Glomerular visceral epithelial cell (primary cell): Measurements from ENCODE around the gene MERTK.
"Not testable (repeated sequence)": the region's sequence is repeated elsewhere in the genome, so short reads cannot be mapped to it uniquely, and the experiment has no call there.

Experiments
- DNase-seq: peaks from one replicate; pipeline ENCODE4 v3.0.0-alpha.2; 2016; ENCODE audit errors: extremely low spot score

Gene MERTK

DNA sequence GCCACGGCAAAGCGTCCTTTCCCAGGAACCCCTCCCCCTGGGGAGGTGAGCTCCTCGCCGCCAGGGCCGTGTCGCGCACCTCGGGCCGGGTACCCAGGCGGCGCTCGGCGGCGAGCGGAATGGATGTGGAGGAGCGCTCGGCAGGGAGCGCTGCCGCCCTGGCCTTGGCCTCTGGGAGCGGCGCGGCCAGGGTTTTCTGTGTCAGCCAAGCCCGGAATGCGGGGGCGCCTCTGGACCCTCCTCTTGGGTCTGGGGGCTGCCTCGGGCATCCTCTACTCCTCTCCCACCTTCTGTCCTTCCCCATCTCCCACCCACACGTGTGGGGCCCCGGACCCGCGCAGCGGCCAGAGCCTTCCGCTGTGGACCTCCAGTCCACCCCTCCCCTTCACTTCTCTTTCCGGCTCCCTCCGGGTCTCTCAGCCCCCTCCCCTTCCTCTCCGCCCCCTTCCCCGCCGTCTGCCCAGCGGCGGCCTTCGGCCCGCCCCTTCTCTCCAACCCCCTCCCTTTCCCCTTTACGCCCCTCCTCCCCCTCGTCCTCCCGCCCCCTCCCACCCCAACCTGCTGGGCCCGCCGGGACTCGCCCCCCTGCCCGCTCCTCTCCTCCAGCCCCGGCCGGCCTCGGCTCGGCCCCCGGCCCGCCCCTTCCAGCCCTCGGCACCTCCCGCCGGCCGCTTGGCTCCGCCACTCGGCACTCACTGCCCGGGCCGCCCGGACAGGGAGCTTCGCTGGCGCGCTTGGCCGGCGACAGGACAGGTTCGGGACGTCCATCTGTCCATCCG lies at the start of gene MERTK:
Gene MERTK (plus strand): TSS at position 684 of the 779 bp plus-strand sequence. CDS start 129 bp downstream, outside the sequence.
- DNase-seq, result peak; percentile 97

- DNase-seq, result peak; percentile 40
Measured at GRCh38 chr2:111850646-111851045, 47.8 kb upstream of the MERTK start.

- DNase-seq, result not testable (repeated sequence)
Measured at GRCh38 chr2:111852544-111852943, 45.9 kb upstream of the MERTK start.

DNA sequence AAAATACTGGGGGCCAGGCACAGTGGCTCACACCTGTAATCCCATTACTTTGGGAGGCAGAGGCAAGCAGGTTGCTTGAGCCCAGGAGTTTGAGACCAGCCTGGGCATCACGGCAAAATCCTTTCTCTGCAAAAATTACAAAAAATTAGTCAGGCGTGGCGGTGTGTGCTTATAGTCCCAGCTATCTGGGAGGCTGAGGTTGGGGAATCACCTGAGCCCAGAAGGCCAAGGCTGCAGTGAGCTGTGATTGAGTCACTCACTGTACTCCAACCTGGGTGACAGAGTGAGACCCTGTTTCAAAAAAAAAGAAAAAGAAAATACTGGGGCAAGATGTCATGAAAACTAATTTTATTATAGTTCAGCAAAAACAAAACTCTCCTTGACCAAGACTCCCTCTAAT lies 38.4 kb upstream of the MERTK start:
- peak; percentile 47 for DNase-seq

GRCh38 chr2:111865124-111865523 lies 33.3 kb upstream of the MERTK start:
- DNase-seq, result not testable (repeated sequence)

GRCh38 chr2:111872806-111873205 lies 25.6 kb upstream of the MERTK start:
- not testable (repeated sequence) for DNase-seq

- peak; percentile 85 for DNase-seq
Measured at GRCh38 chr2:111883661-111884591, 14.5 kb upstream of the MERTK start, which contains the start of gene ANAPC1. TSS of gene ANAPC1 (minus strand) at chr2:111884193. CDS start at chr2:111880825, 3,368 bp downstream.

- DNase-seq, result no peak
Measured at GRCh38 chr2:111884592-111884964, 13.8 kb upstream of the MERTK start.

GRCh38 chr2:111896024-111896423 lies 2.4 kb upstream of the MERTK start:
- DNase-seq, result no peak

DNA sequence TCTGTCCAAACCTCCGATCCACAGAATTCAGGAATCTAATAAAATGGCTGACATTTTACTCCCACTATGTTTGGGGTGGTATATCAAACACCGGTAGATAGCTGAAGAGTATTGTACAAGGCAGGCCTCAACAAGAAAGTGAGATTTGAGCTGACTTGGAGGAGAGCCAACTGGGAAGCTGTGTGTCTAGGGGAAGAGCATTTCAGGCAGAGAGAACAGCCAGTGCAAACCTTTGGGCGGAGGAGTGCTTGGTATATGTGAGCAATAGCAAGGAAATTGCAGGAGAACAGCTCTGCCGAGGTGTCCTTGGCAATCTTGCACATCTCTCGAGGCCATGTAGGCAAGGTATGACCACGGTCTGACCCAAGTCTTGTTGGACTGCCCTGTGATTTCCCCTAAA lies 1.8 kb upstream of the MERTK start:
- no peak for DNase-seq

- no peak for DNase-seq
Measured at GRCh38 chr2:111897630-111897923, 830 bp upstream of the MERTK start.

GRCh38 chr2:111898703-111899514 lies 502 bp downstream of the MERTK start:
- DNase-seq, result peak; percentile 33

DNA sequence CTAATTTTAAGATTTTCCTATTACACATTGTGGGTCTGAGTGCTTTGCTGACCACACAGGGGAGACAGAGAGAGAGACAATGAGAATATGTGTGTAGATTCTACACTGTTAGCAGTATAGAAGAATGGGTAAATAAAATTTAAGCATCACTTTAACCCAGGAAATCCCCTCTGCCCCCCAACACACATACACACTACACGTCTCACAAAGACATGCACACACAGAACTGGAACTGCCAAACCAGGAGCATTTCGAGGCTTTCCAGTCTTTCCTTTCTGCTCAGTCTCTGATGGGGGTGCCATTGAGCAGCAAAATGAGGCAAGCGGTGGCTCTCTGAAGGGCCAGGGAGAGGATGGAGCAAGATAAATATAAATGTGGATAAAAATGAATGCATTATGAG lies 2.5 kb downstream of the MERTK start:
- peak; percentile 47 for DNase-seq

DNA sequence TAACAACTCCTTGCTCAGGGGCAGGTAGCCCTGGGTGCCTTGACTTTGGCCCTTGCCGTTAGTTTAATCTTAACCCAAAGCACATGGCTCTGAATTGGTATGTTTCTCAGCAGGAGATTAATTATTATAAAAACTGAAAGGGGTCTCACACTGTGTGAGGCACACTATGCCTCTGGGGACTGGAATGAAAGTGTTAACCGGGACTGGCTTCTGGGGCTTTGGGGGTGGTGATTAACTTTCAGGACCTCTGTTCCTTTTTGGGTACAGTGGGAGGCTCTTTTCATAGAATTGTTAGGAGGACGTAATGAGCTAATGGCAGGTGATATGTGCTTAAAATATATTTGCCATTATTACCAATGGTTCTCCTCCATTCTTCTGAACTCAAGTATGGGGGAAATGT lies 5.1 kb downstream of the MERTK start:
- DNase-seq, result no peak

DNA sequence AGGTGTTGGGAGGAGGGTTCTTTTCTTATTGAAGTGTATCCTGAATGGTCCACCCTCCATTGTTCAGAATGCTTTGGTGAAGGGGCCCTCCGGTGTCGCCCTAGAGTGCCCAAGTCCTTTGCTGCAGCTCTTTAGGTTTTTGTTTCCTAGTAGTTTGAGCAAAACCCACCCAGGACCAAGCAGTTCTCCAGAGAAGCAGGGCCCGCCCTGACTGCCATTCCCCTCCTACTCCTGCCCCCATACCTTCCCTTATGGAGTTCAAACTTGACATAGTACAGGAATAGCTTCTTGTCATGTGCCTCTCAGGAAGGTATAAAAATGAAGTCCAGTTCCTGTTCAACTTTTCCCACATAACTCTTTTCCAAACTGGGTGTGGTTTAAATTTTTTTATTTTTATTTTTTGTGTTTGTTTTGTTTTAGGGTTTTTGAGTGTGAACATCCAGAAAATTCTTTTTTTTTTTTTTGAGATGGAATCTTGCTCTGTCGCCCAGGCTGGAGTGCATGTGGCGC lies 5.6 kb downstream of the MERTK start:
- no peak for DNase-seq

- no peak for DNase-seq
Measured at GRCh38 chr2:111904726-111905474, 6.5 kb downstream of the MERTK start.

DNA sequence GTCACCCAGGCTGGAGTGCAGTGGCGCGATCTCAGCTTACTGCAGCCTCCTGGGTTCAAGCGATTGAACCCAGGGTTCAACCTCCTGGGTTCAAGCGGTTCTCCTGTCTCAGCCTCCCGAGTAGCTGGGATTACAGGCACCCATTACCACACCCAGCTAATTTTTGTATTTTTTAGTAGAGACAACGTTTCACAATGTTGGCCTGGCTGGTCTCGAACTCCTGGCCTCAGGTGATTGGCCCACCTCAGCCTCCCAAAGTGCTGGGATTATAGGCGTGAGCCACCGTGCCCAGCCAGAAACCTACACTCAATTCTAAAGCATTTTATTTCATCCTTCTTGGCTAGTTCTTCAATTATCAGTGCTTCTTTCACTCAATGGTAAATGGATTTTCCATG lies 7.1 kb downstream of the MERTK start:
- DNase-seq, result not testable (repeated sequence)

GRCh38 chr2:111905990-111906735 lies 7.8 kb downstream of the MERTK start:
- no peak for DNase-seq

DNA sequence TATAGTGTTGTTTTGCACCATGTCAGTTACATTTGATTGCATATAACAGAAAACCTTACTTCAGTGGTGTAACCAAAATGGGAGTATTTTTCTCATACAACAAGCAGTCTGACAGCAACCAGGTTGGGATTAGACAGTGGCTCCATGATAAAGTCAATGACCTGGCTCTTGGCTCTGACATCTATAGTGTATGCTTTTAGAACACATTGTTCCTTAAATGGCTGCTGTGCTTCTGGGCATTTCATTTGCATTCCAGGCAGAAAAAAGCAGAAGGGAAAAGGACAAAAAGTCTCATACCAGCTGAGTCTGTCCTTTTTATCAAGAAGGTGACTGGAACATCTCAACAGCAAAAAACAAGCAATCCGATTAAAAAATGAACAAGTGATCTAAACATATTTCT lies 10.2 kb downstream of the MERTK start:
- no peak for DNase-seq

- DNase-seq, result peak; percentile 85
Measured at GRCh38 chr2:111909079-111909478, 10.7 kb downstream of the MERTK start.
